Transverse colon (tissue), 4 donors: ENCODE measurements around the gene SEMA4D. TPM values are rescaled to one million over a fixed set of nuclear protein-coding genes. Genes with fewer than 3 reads are reported as not detected.

ENCODE experiments used
- DNase-seq: peaks from one replicate; pipeline ENCODE4 v3.0.0-alpha.2; 2019
- H3K27ac ChIP-seq, 4 donors: fragments of 200-600 bp; sonication (generic); 2 replicates each; pipeline ENCODE4 v1.5.1; 2016 to 2018; ENCODE audit warnings: inconsistent platforms in 4 of 4
- H3K27me3 ChIP-seq: fragments of 200-600 bp; sonication (generic); 2 replicates; pipeline ENCODE4 v1.5.1; 2017; ENCODE audit warnings: inconsistent platforms
- H3K36me3 ChIP-seq, 4 donors: fragments of 200-600 bp; sonication (generic); 2 replicates each; pipeline ENCODE4 v1.5.1; 2017 to 2019; ENCODE audit warnings: inconsistent platforms in 4 of 4
- H3K4me1 ChIP-seq, 4 donors: fragments of 200-600 bp; sonication (generic); 2 replicates each; pipeline ENCODE4 v1.5.1; 2017 to 2020; ENCODE audit warnings: inconsistent platforms in 4 of 4
- H3K4me3 ChIP-seq, 4 donors: fragments of 200-600 bp; sonication (generic); 1 replicate in 1 of 4; 2 replicates in 3 of 4; pipeline versions ENCODE4 v1.5.1 to v1.6.1; 2017 to 2019; ENCODE audit warnings: inconsistent platforms in 4 of 4
- H3K9me3 ChIP-seq, 2 donors: fragments of 200-600 bp; sonication (generic); 2 replicates each; pipeline ENCODE4 v1.5.1; 2017 to 2019; ENCODE audit warnings: inconsistent platforms in 2 of 2
- EP300 ChIP-seq: sonication (generic); formaldehyde crosslinking; IDR thresholded peaks from one replicate; pipeline ENCODE4 v1.6.1; 2017; ENCODE audit warnings: antibody characterized with exemption, low read depth
- POLR2A ChIP-seq: fragments of 450-650 bp; IDR thresholded peaks from one replicate; pipeline ENCODE4 v1.6.1; 2016; ENCODE audit warnings: antibody characterized with exemption, mild to moderate bottlenecking, moderate library complexity
- POLR2AphosphoS5 ChIP-seq, 3 donors: sonication (generic); formaldehyde crosslinking; IDR thresholded peaks; one replicate each; pipeline ENCODE4 v1.6.1; 2016; ENCODE audit warnings: antibody characterized with exemption in 3 of 3
- WGBS, 2 donors: methylation state at CpG; one replicate each; pipeline ENCODE4 v1.1.5; 2018; ENCODE audit warnings: low coverage in 1 of 2; 5-methylcytosine and 5-hydroxymethylcytosine counted together
- in situ Hi-C, 4 donors: fragments of 200-750 bp; cut with MboI; loops; one replicate each; pipeline versions ENCODE4 v1.15.0 to v1.15.1; 2017; ENCODE audit warnings: low sequenced_read_pairs in 3 of 4, low pct_ligation_motif_present in 1 of 4, low pct_unique_long_range_greater_than_20kb in 1 of 4
- intact Hi-C: fragments of 100-400 bp; cut with DNase I; formaldehyde crosslinking; loops from one replicate; pipeline ENCODE4 v1.15.1; 2023; ENCODE audit warnings: low total_unique reads
- total RNA-seq, 4 donors: library from RNA; depleted of rRNA; stranded (reverse); fragments of >200 nt; gene quantifications; one replicate each; pipeline ENCODE4 v1.1.0, GENCODE V29; 2016
- TF ChIP-seq, protein P1 (sequence below), 5 experiments: fragments of 200-600 bp in 3 of 5; fragments of 450-650 bp in 2 of 5; sonication (generic) in 3 of 5; IDR thresholded peaks; 1 replicate in 2 of 5; 2 replicates in 3 of 5; pipeline ENCODE4 v1.5.1; 2016 to 2017; ENCODE audit warnings: antibody characterized with exemption in 5 of 5, inconsistent platforms in 3 of 5, mild to moderate bottlenecking in 2 of 5, moderate library complexity in 1 of 5

The SEMA4D gene
- total RNA-seq, 4 donors from 2014 or later, result 8.7 to 29.1 (median 14.5) TPM

DNA sequence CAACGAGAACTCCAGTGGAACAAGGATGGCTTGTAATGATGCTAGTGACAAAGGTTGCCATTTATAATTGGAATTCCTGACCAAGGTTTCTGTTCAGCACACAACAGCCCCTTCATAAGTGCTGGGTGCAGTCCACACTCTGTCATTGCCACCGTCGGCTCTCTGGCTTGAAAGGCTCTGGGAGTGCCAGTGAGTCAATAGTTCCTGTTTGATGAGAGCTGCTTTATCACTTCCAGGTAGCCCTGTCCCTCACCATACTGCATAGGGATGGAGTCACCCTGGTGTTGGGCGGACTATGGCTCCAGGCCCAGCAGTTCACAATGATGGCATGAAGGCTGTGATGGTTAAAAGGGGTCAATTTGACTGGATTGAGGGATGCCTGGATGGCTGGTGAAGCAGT, 34.6 kb upstream of the SEMA4D start:
- peaks cover 0 to 5% (median 3%) of the 10 kb centered on the region in 4 donors for H3K4me1 ChIP-seq
- no peaks in the 10 kb centered on the region for H3K9me3 ChIP-seq
- no peak for DNase-seq
- in situ Hi-C loops (loop anchor here in 3 of 4 donors (25.0 kb wide), 2 partner anchors 120 to 195 kb away; no protein-coding TSS in a partner anchor), intact Hi-C loops (no loop called here)
- H3K4me3 ChIP-seq, result no peak overlapping the region
- no peaks in the 10 kb centered on the region for H3K36me3 ChIP-seq
- no peaks in the 10 kb centered on the region for H3K27me3 ChIP-seq
- WGBS, 2 donors, result 40 to 70% methylated on average over 2 to 4 of the region's 4 CpGs
- TF ChIP-seq POLR2AphosphoS5 (IDR thresholded peaks at IDR 0.05) (no peak), EP300 (no peak), POLR2A (no peak)
- TF ChIP-seq, protein P1, sequence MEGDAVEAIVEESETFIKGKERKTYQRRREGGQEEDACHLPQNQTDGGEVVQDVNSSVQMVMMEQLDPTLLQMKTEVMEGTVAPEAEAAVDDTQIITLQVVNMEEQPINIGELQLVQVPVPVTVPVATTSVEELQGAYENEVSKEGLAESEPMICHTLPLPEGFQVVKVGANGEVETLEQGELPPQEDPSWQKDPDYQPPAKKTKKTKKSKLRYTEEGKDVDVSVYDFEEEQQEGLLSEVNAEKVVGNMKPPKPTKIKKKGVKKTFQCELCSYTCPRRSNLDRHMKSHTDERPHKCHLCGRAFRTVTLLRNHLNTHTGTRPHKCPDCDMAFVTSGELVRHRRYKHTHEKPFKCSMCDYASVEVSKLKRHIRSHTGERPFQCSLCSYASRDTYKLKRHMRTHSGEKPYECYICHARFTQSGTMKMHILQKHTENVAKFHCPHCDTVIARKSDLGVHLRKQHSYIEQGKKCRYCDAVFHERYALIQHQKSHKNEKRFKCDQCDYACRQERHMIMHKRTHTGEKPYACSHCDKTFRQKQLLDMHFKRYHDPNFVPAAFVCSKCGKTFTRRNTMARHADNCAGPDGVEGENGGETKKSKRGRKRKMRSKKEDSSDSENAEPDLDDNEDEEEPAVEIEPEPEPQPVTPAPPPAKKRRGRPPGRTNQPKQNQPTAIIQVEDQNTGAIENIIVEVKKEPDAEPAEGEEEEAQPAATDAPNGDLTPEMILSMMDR (IDR thresholded peaks at IDR 0.05), result no peak
- H3K27ac ChIP-seq, result no peak overlapping the region

DNA sequence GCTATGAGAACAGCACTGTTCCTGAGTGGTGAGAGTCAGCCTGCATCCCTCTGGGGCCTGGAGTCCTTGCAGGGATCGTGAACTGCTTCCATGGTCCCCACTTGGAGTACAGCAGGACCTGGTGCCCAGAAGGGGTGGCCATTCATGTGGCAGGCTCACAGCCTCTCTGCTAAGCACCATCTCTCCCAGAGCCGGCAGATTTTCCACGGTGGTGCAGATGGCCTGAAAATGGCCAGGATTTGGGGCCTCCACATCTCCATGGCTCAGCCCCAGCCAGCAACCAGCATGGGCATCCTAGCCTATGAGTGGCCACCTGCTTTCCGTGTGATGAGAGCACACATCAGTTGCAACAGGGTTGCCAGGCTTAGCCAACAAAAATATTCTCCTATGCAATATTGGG, 33.9 kb upstream of the SEMA4D start:
- no peaks in the 10 kb centered on the region for H3K27me3 ChIP-seq
- H3K27ac ChIP-seq, result no peak overlapping the region
- peaks cover 0 to 11% (median 3%) of the 10 kb centered on the region in 4 donors for H3K4me1 ChIP-seq
- TF ChIP-seq EP300 (no peak), POLR2AphosphoS5 (IDR thresholded peaks at IDR 0.05) (no peak), POLR2A (no peak)
- TF ChIP-seq, protein P1 (IDR thresholded peaks at IDR 0.05), result no peak
- no peaks in the 10 kb centered on the region for H3K9me3 ChIP-seq
- WGBS, 2 donors, result 90% methylated on average over 4 of the region's 4 CpGs; no CpG with 5 or more reads in 1 of the 2 donors
- no peak overlapping the region for H3K4me3 ChIP-seq
- H3K36me3 ChIP-seq, result no peaks in the 10 kb centered on the region
- no peak for DNase-seq
- in situ Hi-C loops, result loop anchor here in 3 of 4 donors (25.0 kb wide), 2 partner anchors 119 to 194 kb away; no protein-coding TSS in a partner anchor
- intact Hi-C loops, result no loop called here

DNA sequence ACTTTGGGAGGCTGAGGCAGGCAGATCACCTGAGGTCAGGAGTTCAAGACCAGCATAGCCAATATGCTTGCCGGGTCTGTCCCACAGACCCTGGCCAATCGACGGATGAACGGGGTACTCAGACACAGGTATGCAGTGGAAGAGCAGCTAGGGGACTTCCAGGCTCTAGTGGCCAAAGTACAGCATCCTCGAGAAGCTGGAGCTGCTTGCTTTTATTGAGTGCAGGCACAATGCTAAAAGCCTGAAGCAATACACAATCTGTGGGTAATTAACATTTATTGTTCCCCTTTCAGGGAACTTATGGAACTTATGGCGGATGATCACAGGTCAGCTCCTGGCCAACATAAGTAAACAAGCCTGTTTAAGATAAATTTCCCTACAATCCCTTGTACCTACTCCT, 32.8 kb upstream of the SEMA4D start:
- 77% methylated on average over 6 of the region's 6 CpGs; no CpG with 5 or more reads in 1 of the 2 donors for WGBS, 2 donors
- no peak for TF ChIP-seq POLR2A
- TF ChIP-seq EP300, result no peak
- TF ChIP-seq POLR2AphosphoS5 (IDR thresholded peaks at IDR 0.05), result no peak
- TF ChIP-seq, protein P1 (IDR thresholded peaks at IDR 0.05), result no peak
- no peaks in the 10 kb centered on the region for H3K9me3 ChIP-seq
- DNase-seq, result no peak
- in situ Hi-C loops, result loop anchor here in 3 of 4 donors (25.0 kb wide), 2 partner anchors 118 to 193 kb away; no protein-coding TSS in a partner anchor
- H3K4me1 ChIP-seq, result peaks cover 0 to 19% (median 3%) of the 10 kb centered on the region in 4 donors
- no peak overlapping the region for H3K4me3 ChIP-seq
- intact Hi-C loops, result no loop called here
- H3K27ac ChIP-seq, result no peak overlapping the region
- no peaks in the 10 kb centered on the region for H3K36me3 ChIP-seq
- H3K27me3 ChIP-seq, result no peaks in the 10 kb centered on the region

DNA sequence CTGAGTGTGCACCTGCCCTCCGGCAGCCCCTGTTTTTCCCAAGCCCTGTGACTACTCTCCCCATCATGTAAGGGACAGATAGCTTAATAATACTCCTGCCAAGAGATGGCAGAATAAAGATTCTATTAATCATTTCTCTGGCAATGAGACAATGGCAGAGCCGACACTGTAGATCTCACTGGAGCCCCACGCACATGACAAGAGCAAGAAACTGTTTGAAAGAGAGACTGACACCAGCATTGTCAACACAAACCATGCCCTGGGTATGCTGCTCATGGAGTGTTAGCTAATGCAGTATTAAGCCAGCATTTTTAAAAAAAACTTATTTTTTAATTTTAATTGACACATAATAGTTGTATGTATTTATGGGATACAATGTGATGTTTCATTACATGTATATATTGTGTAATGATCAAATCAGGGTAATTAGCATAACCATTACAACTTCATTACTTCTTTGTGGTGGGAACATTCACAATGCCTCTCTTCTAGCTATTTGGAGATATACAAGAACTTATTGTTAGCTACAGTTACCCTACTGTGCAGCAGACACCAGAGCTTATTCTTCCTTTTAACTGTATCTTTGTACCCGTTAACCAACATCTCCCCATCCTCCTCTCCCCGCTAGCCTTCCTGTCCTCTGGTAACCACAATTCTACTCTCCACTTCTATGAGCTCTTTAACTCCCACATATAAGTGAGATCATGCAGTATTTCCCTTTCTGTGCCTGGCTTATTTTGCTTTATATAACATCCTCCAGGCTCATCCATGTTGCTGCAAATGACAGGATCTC, 31.5 kb upstream of the SEMA4D start:
- intact Hi-C loops, result no loop called here

More for the DNA sequence above, 31.5 kb upstream of the SEMA4D start:
- WGBS, 2 donors, result 80 to 100% methylated on average over 1 to 5 of the region's 5 CpGs
- Histone ChIP-seq H3K4me3 (no peak overlapping the region), H3K4me1 (peaks cover 0 to 19% (median 3%) of the 10 kb centered on the region in 4 donors), H3K27ac (no peak overlapping the region), H3K36me3 (no peaks in the 10 kb centered on the region), H3K27me3 (no peaks in the 10 kb centered on the region), H3K9me3 (no peaks in the 10 kb centered on the region)
- no peak for DNase-seq
- in situ Hi-C loops, result loop anchor here in 3 of 4 donors (25.0 kb wide), 2 partner anchors 117 to 192 kb away; no protein-coding TSS in a partner anchor
- TF ChIP-seq, protein P1 (IDR thresholded peaks at IDR 0.05), result no peak
- TF ChIP-seq POLR2AphosphoS5 (IDR thresholded peaks at IDR 0.05) (no peak), POLR2A (no peak), EP300 (no peak)
